ENCODE data around the gene CPNE1. TPM values are rescaled to one million over a fixed set of nuclear protein-coding genes. Genes with fewer than 3 reads are reported as not detected.

The CPNE1 gene
- total RNA-seq, 1 experiment from 2014 or later = 155 TPM

DNA sequence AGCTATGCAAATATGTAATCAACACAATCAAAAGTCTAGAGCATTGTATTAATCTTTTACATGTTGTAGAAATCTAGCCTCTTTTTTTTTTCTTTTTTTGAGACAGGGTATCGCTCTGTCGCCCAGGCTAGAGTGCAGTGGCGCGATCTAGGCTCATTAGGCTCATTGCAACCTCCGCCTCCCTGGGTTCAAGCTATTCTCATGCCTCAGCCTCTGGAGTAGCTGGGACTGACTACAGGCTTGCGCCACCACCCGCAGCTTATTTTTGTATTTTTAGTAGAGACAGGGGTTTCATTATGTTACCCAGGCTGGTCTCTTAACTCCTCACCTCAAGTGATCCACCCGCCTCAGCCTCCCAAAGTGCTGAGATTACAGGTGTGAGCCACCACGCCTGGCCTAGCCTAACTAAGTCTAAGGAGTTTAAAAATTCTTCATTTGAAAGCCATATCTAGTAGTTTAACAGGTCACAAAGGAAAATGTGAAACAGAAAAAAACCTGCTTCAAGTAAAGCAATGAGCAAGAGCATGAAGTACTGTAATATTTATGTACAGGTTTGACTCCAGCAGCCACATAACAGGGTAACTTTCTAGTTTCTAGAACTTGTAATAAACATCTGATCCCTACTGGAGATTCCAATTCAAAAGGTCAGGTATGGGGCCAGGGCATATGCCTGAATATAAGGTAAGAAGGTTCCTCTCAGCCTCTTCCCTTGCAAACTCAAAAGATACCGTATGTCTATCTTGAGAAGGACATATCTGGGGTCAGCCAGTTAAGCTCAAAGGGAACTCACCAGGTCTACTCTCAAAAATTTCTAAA lies 4.4 kb downstream of the CPNE1 start:
- Mint-ChIP-seq H3K27ac (peak overlapping the region in 2 of 3 experiments; percentile 28 to 61; a peak in 3 of 7 replicates), H3K4me1 (peaks cover 44 to 48% of the 10 kb centered on the region in 2 experiments), H3K27me3 (ENCODE audit: low read depth) (no peaks in the 10 kb centered on the region), H3K4me3 (peak overlapping the region in 1 of 2 experiments; percentile 10; a peak in 1 of 5 replicates), H3K9me3 (no peaks in the 10 kb centered on the region; a peak in 1 of 5 replicates), H3K36me3 (ENCODE audit: insufficient read depth in 1 of 3, low read depth in 3 of 3) (peaks cover 2 to 8% (median 6%) of the 10 kb centered on the region in 3 experiments; a peak in 5 of 7 replicates)
- H3K14ac ChIP-seq (ENCODE audit: insufficient read depth, low read length) = no peak overlapping the region
- H4K5ac ChIP-seq (ENCODE audit: insufficient read length, low read depth, low read length) = no peak overlapping the region
- no peak overlapping the region for H3K27ac ChIP-seq (ENCODE audit: insufficient read length, low read depth, low read length)
- H3K23ac ChIP-seq (ENCODE audit: insufficient read length, low read depth, low read length) = no peak overlapping the region
- no peak overlapping the region for H3K9ac ChIP-seq (ENCODE audit: extremely low read depth, insufficient read length, low read length)
- no peak overlapping the region for H2BK20ac ChIP-seq (ENCODE audit: low read depth, low read length, poor library complexity, severe bottlenecking)
- no peak overlapping the region for H2BK5ac ChIP-seq (ENCODE audit: insufficient read length, low read length)
- no peaks in the 10 kb centered on the region; the same call in 1 of the 2 replicates for H3K4me1 ChIP-seq (ENCODE audit: insufficient read depth, low read length)
- no peak overlapping the region for H2AFZ ChIP-seq (ENCODE audit: low read length)
- no peaks in the 10 kb centered on the region for H3K79me1 ChIP-seq (ENCODE audit: insufficient read depth, low read depth, low read length, poor library complexity, severe bottlenecking)
- H3K79me2 ChIP-seq (ENCODE audit: insufficient read depth, low read length) = peaks cover 71% of the 10 kb centered on the region
- no peak overlapping the region for H2AK5ac ChIP-seq (ENCODE audit: insufficient read length, low read length)
- H3K4me2 ChIP-seq (ENCODE audit: insufficient read depth, insufficient read length, low read length) = no peak overlapping the region
- no peak overlapping the region for H3T11ph ChIP-seq (ENCODE audit: low read length)
- H4K8ac ChIP-seq (replicated peaks; ENCODE audit: insufficient read length, low read depth, low read length) = no peak overlapping the region
- H2BK12ac ChIP-seq (ENCODE audit: insufficient read length, low read depth, low read length) = no peak overlapping the region
- no peaks in the 10 kb centered on the region for H3K27me3 ChIP-seq (ENCODE audit: insufficient read depth, low read length)
- DNase-seq = no peak
- no peak overlapping the region for H3K18ac ChIP-seq (ENCODE audit: insufficient read length, low read depth, low read length)
- H4K91ac ChIP-seq (ENCODE audit: insufficient read length, low read depth, low read length) = no peak overlapping the region
- WGBS (ENCODE audit: extremely low coverage, insufficient read length, low lambda C conversion rate) = no CpG with 5 or more reads among the region's 10 CpGs
- H3K9me3 ChIP-seq (ENCODE audit: control insufficient read depth, low read depth, low read length) = no peaks in the 10 kb centered on the region
- H2BK15ac ChIP-seq (ENCODE audit: low read depth, low read length) = no peak overlapping the region
- H4K20me1 ChIP-seq (ENCODE audit: control insufficient read depth, insufficient read depth, insufficient read length) = no peaks in the 10 kb centered on the region
- H3K56ac ChIP-seq (ENCODE audit: insufficient read length, low read depth, low read length) = no peak overlapping the region
- TF ChIP-seq CTCF (conservative IDR thresholded peaks at IDR 0.05) = no peak
- H3K4ac ChIP-seq (ENCODE audit: low read depth, low read length) = no peak overlapping the region
- peaks cover 9% of the 10 kb centered on the region for H3K23me2 ChIP-seq (ENCODE audit: insufficient read length, low read depth, low read length, poor library complexity, severe bottlenecking)
- no peak overlapping the region for H2BK120ac ChIP-seq (ENCODE audit: low read depth, low read length, poor library complexity, severe bottlenecking)

Measured in H9 (cell line).